PFSK-1 (cell line): ENCODE data around the gene BARX1.

Experiments
- FOXP2 ChIP-seq: optimal IDR thresholded peaks from 2 replicates; pipeline ENCODE3; 2011; ENCODE audit warnings: borderline replicate concordance, control low read depth, inconsistent platforms; ENCODE audit not compliant: insufficient read depth; ENCODE audit errors: extremely low read length, extremely low read depth
- POLR2AphosphoS5 ChIP-seq: IDR thresholded peaks from 2 replicates; pipeline ENCODE4 v1.6.1; 2012; ENCODE audit warnings: low read depth, mild to moderate bottlenecking, control low read depth, low read length, moderate library complexity
- SIN3A ChIP-seq: IDR thresholded peaks from 2 replicates; pipeline ENCODE4 v1.6.1; 2012; ENCODE audit warnings: mild to moderate bottlenecking, low read length, moderate library complexity, borderline replicate concordance; ENCODE audit not compliant: insufficient read depth
- TAF1 ChIP-seq: IDR thresholded peaks from 2 replicates; pipeline ENCODE4 v1.6.1; 2012; ENCODE audit warnings: low read length, control low read depth, borderline replicate concordance; ENCODE audit not compliant: insufficient read depth
- TF ChIP-seq, protein P1 (sequence below), 2 experiments: IDR thresholded peaks; 2 replicates each; pipeline versions ENCODE4 v1.6.1 to v1.8.0; 2011 to 2012; ENCODE audit warnings: low read depth in 2 of 2, low read length in 2 of 2, control low read depth in 1 of 2, inconsistent platforms in 1 of 2, mild to moderate bottlenecking in 1 of 2, moderate library complexity in 1 of 2; ENCODE audit not compliant: insufficient read depth in 1 of 2

DNA sequence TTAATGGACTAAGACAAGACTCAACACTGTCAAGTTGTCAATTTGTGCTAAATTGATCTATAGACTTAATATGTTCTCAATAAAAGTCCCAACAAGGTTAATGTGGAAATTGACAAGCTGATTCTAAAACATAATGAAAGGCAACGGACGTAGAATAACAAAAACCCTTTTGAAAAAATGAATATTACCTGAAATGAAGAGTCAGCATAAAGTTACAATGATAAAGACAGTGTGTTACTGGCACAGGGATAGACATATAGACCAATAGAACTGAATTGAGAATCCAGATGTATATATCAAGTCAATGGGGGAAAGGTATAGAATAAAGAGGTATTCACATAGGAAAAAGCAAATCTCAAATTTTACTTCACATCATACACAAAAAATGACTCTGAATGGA is 37.7 kb upstream of the BARX1 start:
- TF ChIP-seq POLR2AphosphoS5 (no peak), TAF1 (no peak), SIN3A (no peak), FOXP2 (no peak)
- TF ChIP-seq, protein P1, sequence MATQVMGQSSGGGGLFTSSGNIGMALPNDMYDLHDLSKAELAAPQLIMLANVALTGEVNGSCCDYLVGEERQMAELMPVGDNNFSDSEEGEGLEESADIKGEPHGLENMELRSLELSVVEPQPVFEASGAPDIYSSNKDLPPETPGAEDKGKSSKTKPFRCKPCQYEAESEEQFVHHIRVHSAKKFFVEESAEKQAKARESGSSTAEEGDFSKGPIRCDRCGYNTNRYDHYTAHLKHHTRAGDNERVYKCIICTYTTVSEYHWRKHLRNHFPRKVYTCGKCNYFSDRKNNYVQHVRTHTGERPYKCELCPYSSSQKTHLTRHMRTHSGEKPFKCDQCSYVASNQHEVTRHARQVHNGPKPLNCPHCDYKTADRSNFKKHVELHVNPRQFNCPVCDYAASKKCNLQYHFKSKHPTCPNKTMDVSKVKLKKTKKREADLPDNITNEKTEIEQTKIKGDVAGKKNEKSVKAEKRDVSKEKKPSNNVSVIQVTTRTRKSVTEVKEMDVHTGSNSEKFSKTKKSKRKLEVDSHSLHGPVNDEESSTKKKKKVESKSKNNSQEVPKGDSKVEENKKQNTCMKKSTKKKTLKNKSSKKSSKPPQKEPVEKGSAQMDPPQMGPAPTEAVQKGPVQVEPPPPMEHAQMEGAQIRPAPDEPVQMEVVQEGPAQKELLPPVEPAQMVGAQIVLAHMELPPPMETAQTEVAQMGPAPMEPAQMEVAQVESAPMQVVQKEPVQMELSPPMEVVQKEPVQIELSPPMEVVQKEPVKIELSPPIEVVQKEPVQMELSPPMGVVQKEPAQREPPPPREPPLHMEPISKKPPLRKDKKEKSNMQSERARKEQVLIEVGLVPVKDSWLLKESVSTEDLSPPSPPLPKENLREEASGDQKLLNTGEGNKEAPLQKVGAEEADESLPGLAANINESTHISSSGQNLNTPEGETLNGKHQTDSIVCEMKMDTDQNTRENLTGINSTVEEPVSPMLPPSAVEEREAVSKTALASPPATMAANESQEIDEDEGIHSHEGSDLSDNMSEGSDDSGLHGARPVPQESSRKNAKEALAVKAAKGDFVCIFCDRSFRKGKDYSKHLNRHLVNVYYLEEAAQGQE (IDR thresholded peaks at IDR 0.05; ENCODE audit: insufficient read depth in 1 of 2, low read depth in 2 of 2, low read length in 2 of 2), result no peak
